ENCODE measurements around the gene VPS51.

The VPS51 gene

GRCh38 chr11:65121865-65122696 lies 26.1 kb downstream of the VPS51 start, which contains the start of the genes FAU and MRPL49:
Gene FAU (minus strand): TSS chr11:65122134. CDS start chr11:65121813, 321 bp downstream.
Gene MRPL49 (plus strand): TSS chr11:65122321. CDS start chr11:65122347, 26 bp downstream.
- DNase-seq: peak; percentile 90 to 95

- no peak for DNase-seq
Observed at GRCh38 chr11:65124480-65125196, 28.6 kb downstream of the VPS51 start.

- DNase-seq: no peak
Observed at GRCh38 chr11:65125197-65126056, 29.4 kb downstream of the VPS51 start.

GRCh38 chr11:65126624-65127274 lies 30.7 kb downstream of the VPS51 start:
- no peak for DNase-seq

- DNase-seq: no peak
Observed at GRCh38 chr11:65127473-65128181, 31.6 kb downstream of the VPS51 start.

- no peak for DNase-seq
Observed at GRCh38 chr11:65128182-65129145, 32.5 kb downstream of the VPS51 start.

- no peak for DNase-seq
Observed at GRCh38 chr11:65129649-65130441, 33.8 kb downstream of the VPS51 start.

- DNase-seq: no peak
Observed at GRCh38 chr11:65130631-65131416, 34.8 kb downstream of the VPS51 start.

- no peak for DNase-seq
Observed at GRCh38 chr11:65131417-65131776, 35.4 kb downstream of the VPS51 start.

GRCh38 chr11:65131895-65132237 lies 35.9 kb downstream of the VPS51 start:
- DNase-seq: no peak

GRCh38 chr11:65132238-65132987 lies 36.4 kb downstream of the VPS51 start:
- no peak for DNase-seq

- no peak for DNase-seq
Observed at GRCh38 chr11:65132988-65133700, 37.1 kb downstream of the VPS51 start.

- no peak for DNase-seq
Observed at GRCh38 chr11:65133724-65134123, 37.7 kb downstream of the VPS51 start.

- peak; percentile 85 to 87 for DNase-seq
Observed at GRCh38 chr11:65134240-65134951, 38.4 kb downstream of the VPS51 start, which contains the start of gene SYVN1. Gene SYVN1 (minus strand): TSS chr11:65134519. CDS start chr11:65133601, 918 bp downstream.

GRCh38 chr11:65134952-65135632 lies 39.1 kb downstream of the VPS51 start:
- peak; percentile 91 to 94 for DNase-seq

GRCh38 chr11:65135633-65136145 lies 39.7 kb downstream of the VPS51 start:
- peak in 1 of 2 experiments; percentile 42 for DNase-seq
